OCI-LY7 (cell line): ENCODE data around the gene BMPR1B. TPM values are rescaled to one million over a fixed set of nuclear protein-coding genes. Genes with fewer than 3 reads are reported as not detected.
A peak's percentile ranks its signal among the peaks of the same experiment; 100 is the strongest.

ENCODE experiments used
- BruUV-seq: library from RNA; stranded (reverse); fragments of 400-500 nt; replicated peaks from 2 replicates; lab custom pipeline; 2021; lab: Mats Ljungman, UMichigan
- CTCF ChIA-PET: fragments of 300-600 bp; sonication (Branson Sonifier 250); formaldehyde crosslinking; loops from one replicate; lab custom pipeline; 2022; ENCODE audit warnings: antibody characterized with exemption; ENCODE audit not compliant: unreplicated experiment; lab: Charles Lee
- POLR2A ChIA-PET: fragments of 300-600 bp; sonication (Branson Sonifier 250); formaldehyde crosslinking; loops from one replicate; lab custom pipeline; 2022; ENCODE audit warnings: antibody characterized with exemption; lab: Charles Lee
- DNase-seq: peaks from one replicate; pipeline ENCODE4 v3.0.0-alpha.2; 2015; ENCODE audit warnings: low spot score
- H2AFZ ChIP-seq: fragments of 200-600 bp; sonication (generic), shearing (Covaris generic); 2 replicates; pipeline ENCODE4 v1.6.1; 2014; ENCODE audit warnings: mild to moderate bottlenecking, antibody characterized with exemption, low read length, moderate library complexity
- H3K27ac ChIP-seq: fragments of 200-600 bp; sonication (generic); 2 replicates; pipeline ENCODE4 v1.5.1; 2014; ENCODE audit warnings: mixed run types, low read depth, mild to moderate bottlenecking, moderate library complexity, low read length, inconsistent platforms; ENCODE audit not compliant: poor library complexity, severe bottlenecking
- H3K36me3 ChIP-seq: fragments of 200-600 bp; sonication (generic); 2 replicates; pipeline ENCODE4 v1.6.1; 2014; ENCODE audit warnings: mild to moderate bottlenecking, antibody characterized with exemption, low read length, moderate library complexity, mixed read lengths; ENCODE audit not compliant: insufficient read depth
- H3K4me1 ChIP-seq: fragments of 200-600 bp; sonication (generic); 2 replicates; pipeline ENCODE4 v1.5.1; 2014; ENCODE audit warnings: mild to moderate bottlenecking, low read length; ENCODE audit not compliant: insufficient read depth, poor library complexity, severe bottlenecking
- H3K4me2 ChIP-seq: fragments of 200-600 bp; sonication (generic); 2 replicates; pipeline ENCODE4 v1.6.1; 2014; ENCODE audit warnings: mild to moderate bottlenecking, low read length
- H3K4me3 ChIP-seq: fragments of 200-600 bp; sonication (generic); 2 replicates; pipeline ENCODE4 v1.5.1; 2014; ENCODE audit warnings: mild to moderate bottlenecking, low read depth, low read length; ENCODE audit not compliant: poor library complexity, severe bottlenecking
- H3K79me2 ChIP-seq: fragments of 200-600 bp; sonication (generic); 2 replicates; pipeline ENCODE4 v1.6.1; 2016; ENCODE audit warnings: low read depth, mild to moderate bottlenecking, low read length, moderate library complexity, mixed read lengths; ENCODE audit not compliant: insufficient read depth
- H3K9me2 ChIP-seq: fragments of 200-600 bp; sonication (generic); 2 replicates; pipeline ENCODE4 v1.6.1; 2016; ENCODE audit warnings: mild to moderate bottlenecking, low read length, mixed read lengths; ENCODE audit not compliant: insufficient read depth
- H3K9me3 ChIP-seq: fragments of 200-600 bp; sonication (generic); 2 replicates; pipeline ENCODE4 v1.6.1; 2014; ENCODE audit warnings: mild to moderate bottlenecking, mixed run types, low read length, mixed read lengths
- H4K20me1 ChIP-seq: fragments of 200-600 bp; sonication (generic); 2 replicates; pipeline ENCODE4 v1.6.1; 2014; ENCODE audit warnings: mild to moderate bottlenecking, antibody characterized with exemption, low read length, moderate library complexity, mixed read lengths; ENCODE audit not compliant: insufficient read depth
- EZH2phosphoT487 ChIP-seq: fragments of 200-600 bp; sonication (generic); IDR thresholded peaks from 2 replicates; pipeline ENCODE4 v1.6.1; 2018; ENCODE audit warnings: low read depth, borderline replicate concordance, mild to moderate bottlenecking, mixed run types, antibody characterized with exemption, low read length, moderate library complexity, mixed read lengths
- intact Hi-C: fragments of 100-400 bp; cut with micrococcal nuclease; formaldehyde crosslinking; loops from one replicate; pipeline ENCODE4 v1.10.0; 2022; ENCODE audit not compliant: unreplicated experiment
- total RNA-seq, 2 experiments: library from RNA; depleted of rRNA in 1 of 2; stranded (reverse); fragments of >200 nt in 1 of 2; shearing (Covaris generic) in 1 of 2; gene quantifications; 2 replicates each; pipeline ENCODE4 v1.2.3, GENCODE V29; 2014 to 2022
- TF ChIP-seq, protein P1 (sequence below): fragments of 200-600 bp; sonication (generic); conservative IDR thresholded peaks from 2 replicates; pipeline ENCODE4 v1.5.1; 2014; ENCODE audit warnings: mild to moderate bottlenecking, antibody characterized with exemption, low read length, moderate library complexity, mixed read lengths

The BMPR1B gene
- total RNA-seq, 2 experiments from 2014 or later = not detected

GRCh38 chr4:95204267-95204844 is 446.6 kb downstream of the BMPR1B start:
- Histone ChIP-seq H3K36me3 (no peaks in the 10 kb centered on the region), H3K4me1 (no peaks in the 10 kb centered on the region), H4K20me1 (no peaks in the 10 kb centered on the region), H3K79me2 (no peaks in the 10 kb centered on the region), H3K9me2 (no peaks in the 10 kb centered on the region), H3K4me2 (no peak overlapping the region), H3K4me3 (no peak overlapping the region), H2AFZ (no peak overlapping the region), H3K9me3 (no peaks in the 10 kb centered on the region), H3K27ac (no peak overlapping the region)
- TF ChIP-seq EZH2phosphoT487 = no peak
- TF ChIP-seq, protein P1, sequence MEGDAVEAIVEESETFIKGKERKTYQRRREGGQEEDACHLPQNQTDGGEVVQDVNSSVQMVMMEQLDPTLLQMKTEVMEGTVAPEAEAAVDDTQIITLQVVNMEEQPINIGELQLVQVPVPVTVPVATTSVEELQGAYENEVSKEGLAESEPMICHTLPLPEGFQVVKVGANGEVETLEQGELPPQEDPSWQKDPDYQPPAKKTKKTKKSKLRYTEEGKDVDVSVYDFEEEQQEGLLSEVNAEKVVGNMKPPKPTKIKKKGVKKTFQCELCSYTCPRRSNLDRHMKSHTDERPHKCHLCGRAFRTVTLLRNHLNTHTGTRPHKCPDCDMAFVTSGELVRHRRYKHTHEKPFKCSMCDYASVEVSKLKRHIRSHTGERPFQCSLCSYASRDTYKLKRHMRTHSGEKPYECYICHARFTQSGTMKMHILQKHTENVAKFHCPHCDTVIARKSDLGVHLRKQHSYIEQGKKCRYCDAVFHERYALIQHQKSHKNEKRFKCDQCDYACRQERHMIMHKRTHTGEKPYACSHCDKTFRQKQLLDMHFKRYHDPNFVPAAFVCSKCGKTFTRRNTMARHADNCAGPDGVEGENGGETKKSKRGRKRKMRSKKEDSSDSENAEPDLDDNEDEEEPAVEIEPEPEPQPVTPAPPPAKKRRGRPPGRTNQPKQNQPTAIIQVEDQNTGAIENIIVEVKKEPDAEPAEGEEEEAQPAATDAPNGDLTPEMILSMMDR = no peak
- no peak for DNase-seq
- no TSS peak for BruUV-seq
- ChIA-PET CTCF (no interaction called here), POLR2A (interaction anchor here (0.7 to 1.1 kb wide), 2 partner anchors 16 to 408 kb away, joined by 3 read pairs; no protein-coding TSS in a partner anchor)
- intact Hi-C loops = no loop called here

DNA sequence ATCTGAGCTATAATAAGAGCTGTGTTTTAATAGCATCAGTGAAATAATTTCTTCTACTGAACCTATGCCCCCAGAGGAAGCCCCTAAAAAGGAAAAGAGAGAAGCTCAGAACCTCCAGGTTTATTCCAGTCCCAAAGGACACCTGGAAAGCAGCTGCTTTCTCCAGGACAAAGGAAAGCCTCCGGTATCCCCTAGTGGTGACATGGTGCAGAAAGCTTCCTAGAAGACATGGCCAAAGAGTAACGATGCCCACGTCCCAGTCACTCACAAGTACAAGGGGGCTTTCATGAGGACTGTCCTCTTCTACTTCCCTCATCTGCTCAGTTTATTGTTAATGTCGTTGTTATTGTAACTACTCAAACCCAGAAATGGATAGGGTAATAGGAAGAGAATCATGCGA is 447.1 kb downstream of the BMPR1B start:
- H4K20me1 ChIP-seq = no peaks in the 10 kb centered on the region
- no peaks in the 10 kb centered on the region for H3K9me3 ChIP-seq
- no TSS peak for BruUV-seq
- no peak overlapping the region for H3K27ac ChIP-seq
- H3K36me3 ChIP-seq = no peaks in the 10 kb centered on the region
- no peak overlapping the region for H2AFZ ChIP-seq
- intact Hi-C loops = no loop called here
- POLR2A ChIA-PET = interaction anchor here (0.6 to 1.1 kb wide), 2 partner anchors 16 to 34 kb away, joined by 3 to 4 read pairs; no protein-coding TSS in a partner anchor
- H3K79me2 ChIP-seq = no peaks in the 10 kb centered on the region
- CTCF ChIA-PET = no interaction called here
- no peak overlapping the region for H3K4me2 ChIP-seq
- H3K4me3 ChIP-seq = no peak overlapping the region
- no peaks in the 10 kb centered on the region for H3K9me2 ChIP-seq
- no peak for TF ChIP-seq EZH2phosphoT487
- TF ChIP-seq, protein P1 = peak; percentile 65
- no peaks in the 10 kb centered on the region for H3K4me1 ChIP-seq
- peak; percentile 24 for DNase-seq
